GM04504 (cell line): ENCODE data around the gene MAD1L1.

Experiments used
- DNase-seq: peaks from one replicate; pipeline ENCODE4 v3.0.0-alpha.2; 2012; ENCODE audit warnings: low read depth

MAD1L1 gene

GRCh38 chr7:1787241-1787640 lies 445.5 kb downstream of the MAD1L1 start:
- no peak for DNase-seq

GRCh38 chr7:1785839-1786238 lies 446.9 kb downstream of the MAD1L1 start:
- DNase-seq, result no peak

- DNase-seq, result no peak
Measured at GRCh38 chr7:1781369-1781768, 451.4 kb downstream of the MAD1L1 start.

- DNase-seq, result no peak
Measured at GRCh38 chr7:1779445-1779844, 453.3 kb downstream of the MAD1L1 start.

- DNase-seq, result no peak
Measured at GRCh38 chr7:1777122-1777521, 455.6 kb downstream of the MAD1L1 start.

GRCh38 chr7:1775389-1775788 lies 457.4 kb downstream of the MAD1L1 start:
- DNase-seq, result no peak

- DNase-seq, result no peak
Measured at GRCh38 chr7:1770331-1770730, 462.4 kb downstream of the MAD1L1 start.

- no peak for DNase-seq
Measured at GRCh38 chr7:1769286-1770200, 463.2 kb downstream of the MAD1L1 start.

- DNase-seq, result no peak
Measured at GRCh38 chr7:1768832-1769231, 463.9 kb downstream of the MAD1L1 start.

- no peak for DNase-seq
Measured at GRCh38 chr7:1767524-1767923, 465.2 kb downstream of the MAD1L1 start.
